Measurements from ENCODE around the gene TRMT10C. TPM values are rescaled to one million over a fixed set of nuclear protein-coding genes. Genes with fewer than 3 reads are reported as not detected.

Gene TRMT10C
- total and polyA plus RNA-seq, 10 donors = 14.1 to 25.8 (median 19.1) TPM

- Histone ChIP-seq H3K4me1 (no peaks in the 10 kb centered on the region), H3K27ac (no peak overlapping the region), H3K27me3 (replicated peaks in 1 of 7) (no peaks in the 10 kb centered on the region), H3K4me3 (no peak overlapping the region), H3K9me3 (no peaks in the 10 kb centered on the region), H3K36me3 (no peaks in the 10 kb centered on the region)
- 26 to 59% (median 48%) methylated on average over 2 of the region's 2 CpGs for WGBS, 5 donors
- intact Hi-C loops (cut with DNase I; ENCODE audit: low total_unique reads) = no loop called here
- no peak for DNase-seq
- no peak for TF ChIP-seq POLR2A (IDR thresholded peaks at IDR 0.05)
- TF ChIP-seq CTCF (IDR thresholded peaks at IDR 0.05 in 8 of 11, conservative IDR thresholded peaks at IDR 0.05 in 3 of 11) = no peak
- TF ChIP-seq POLR2AphosphoS5 (IDR thresholded peaks at IDR 0.05) = no peak
Measured at GRCh38 chr3:101531473-101532086, 30.1 kb upstream of the TRMT10C start.

GRCh38 chr3:101532783-101533602, 28.7 kb upstream of the TRMT10C start:
- Histone ChIP-seq H3K36me3 (no peaks in the 10 kb centered on the region), H3K4me3 (no peak overlapping the region), H3K9me3 (no peaks in the 10 kb centered on the region), H3K4me1 (no peaks in the 10 kb centered on the region), H3K27me3 (replicated peaks in 1 of 7) (no peaks in the 10 kb centered on the region), H3K27ac (no peak overlapping the region)
- WGBS, 5 donors = 68 to 85% (median 77%) methylated on average over 9 of the region's 9 CpGs
- no peak for DNase-seq
- TF ChIP-seq POLR2AphosphoS5 (IDR thresholded peaks at IDR 0.05) (no peak), POLR2A (IDR thresholded peaks at IDR 0.05) (no peak), CTCF (IDR thresholded peaks at IDR 0.05 in 8 of 11, conservative IDR thresholded peaks at IDR 0.05 in 3 of 11) (no peak)
- intact Hi-C loops (cut with DNase I; ENCODE audit: low total_unique reads) = no loop called here

GRCh38 chr3:101533603-101533968, 28.1 kb upstream of the TRMT10C start:
- Histone ChIP-seq H3K36me3 (no peaks in the 10 kb centered on the region), H3K4me1 (no peaks in the 10 kb centered on the region), H3K4me3 (no peak overlapping the region), H3K9me3 (no peaks in the 10 kb centered on the region), H3K27me3 (replicated peaks in 1 of 7) (no peaks in the 10 kb centered on the region), H3K27ac (no peak overlapping the region)
- intact Hi-C loops (cut with DNase I; ENCODE audit: low total_unique reads) = no loop called here
- WGBS, 5 donors = 74 to 92% (median 81%) methylated on average over 1 of the region's 1 CpG
- DNase-seq = no peak
- TF ChIP-seq POLR2A (IDR thresholded peaks at IDR 0.05) = no peak
- TF ChIP-seq CTCF (IDR thresholded peaks at IDR 0.05 in 8 of 11, conservative IDR thresholded peaks at IDR 0.05 in 3 of 11) = no peak
- no peak for TF ChIP-seq POLR2AphosphoS5 (IDR thresholded peaks at IDR 0.05)

GRCh38 chr3:101535221-101535620, 26.4 kb upstream of the TRMT10C start:
- intact Hi-C loops (cut with DNase I; ENCODE audit: low total_unique reads) = no loop called here
- no peak for DNase-seq
- Histone ChIP-seq H3K4me3 (no peak overlapping the region), H3K4me1 (no peaks in the 10 kb centered on the region), H3K36me3 (no peaks in the 10 kb centered on the region), H3K27me3 (replicated peaks in 1 of 7) (no peaks in the 10 kb centered on the region), H3K27ac (no peak overlapping the region), H3K9me3 (no peaks in the 10 kb centered on the region)
- 68 to 90% (median 77%) methylated on average over 5 of the region's 5 CpGs for WGBS, 5 donors
- TF ChIP-seq CTCF (IDR thresholded peaks at IDR 0.05 in 8 of 11, conservative IDR thresholded peaks at IDR 0.05 in 3 of 11) (no peak), POLR2A (IDR thresholded peaks at IDR 0.05) (no peak), POLR2AphosphoS5 (IDR thresholded peaks at IDR 0.05) (no peak)
